HEK293 (cell line): Measurements from ENCODE around the gene ENPEP.

Experiments
- CTCF ChIA-PET: fragments of 350-600 bp; formaldehyde crosslinking; extraction: SDS; loops from one replicate; lab custom pipeline; 2021; ENCODE audit warnings: antibody characterized with exemption; lab: Yijun Ruan, JAX
- POLR2A ChIA-PET: fragments of 300-600 bp; formaldehyde crosslinking; extraction: SDS; loops from one replicate; lab custom pipeline; 2020; ENCODE audit warnings: antibody characterized with exemption, inconsistent platforms; lab: Yijun Ruan, JAX
- H3K27ac ChIP-seq: fragments of 200-500 bp; sonication (Bioruptor generic); 2 replicates; pipeline ENCODE4 v1.5.1; 2014; ENCODE audit warnings: low read depth, low read length, control low read depth, inconsistent platforms; ENCODE audit errors: extremely low read depth
- H3K36me3 ChIP-seq, 2 experiments: fragments of 200-500 bp in 1 of 2; sonication (Bioruptor generic) in 1 of 2; 1 replicate in 1 of 2; 2 replicates in 1 of 2; pipeline ENCODE4 v1.5.1; 2014 to 2017; ENCODE audit warnings: inconsistent platforms in 2 of 2, low read length in 2 of 2; ENCODE audit not compliant: control insufficient read depth in 2 of 2, insufficient read depth in 1 of 2
- H3K4me1 ChIP-seq: fragments of 200-500 bp; sonication (Bioruptor generic); 2 replicates; pipeline ENCODE4 v1.5.1; 2014; ENCODE audit warnings: mild to moderate bottlenecking, low read length, inconsistent platforms; ENCODE audit not compliant: control insufficient read depth, insufficient read depth
- H3K4me3 ChIP-seq: 2 replicates; pipeline ENCODE4 v1.5.1; 2011; ENCODE audit warnings: low read depth, mild to moderate bottlenecking, control low read depth, low read length, moderate library complexity
- H3K9me3 ChIP-seq: fragments of 200-500 bp; sonication (Bioruptor generic); 2 replicates; pipeline ENCODE4 v1.5.1; 2014; ENCODE audit warnings: low read depth, low read length, inconsistent platforms; ENCODE audit not compliant: control insufficient read depth, insufficient read depth
- IKZF3 ChIP-seq: fragments of 450-650 bp; IDR thresholded peaks from 2 replicates; pipeline ENCODE4 v1.5.0; 2018; ENCODE audit warnings: missing biosample characterization, mild to moderate bottlenecking, missing genetic modification characterization, moderate library complexity
- OVOL3 ChIP-seq: fragments of 450-650 bp; formaldehyde crosslinking; IDR thresholded peaks from 2 replicates; pipeline ENCODE4 v1.5.1; 2016; ENCODE audit warnings: missing biosample characterization, missing genetic modification characterization
- PRDM1 ChIP-seq: fragments of 450-650 bp; formaldehyde crosslinking; IDR thresholded peaks from 2 replicates; pipeline ENCODE4; 2016; ENCODE audit warnings: missing biosample characterization, missing genetic modification characterization
- SCRT1 ChIP-seq: fragments of 450-650 bp; formaldehyde crosslinking; IDR thresholded peaks from 2 replicates; pipeline ENCODE4 v1.5.1; 2016; ENCODE audit warnings: missing biosample characterization, missing genetic modification characterization, borderline replicate concordance
- SCRT2 ChIP-seq: fragments of 450-650 bp; formaldehyde crosslinking; IDR thresholded peaks from 2 replicates; pipeline ENCODE4 v1.5.1; 2016; ENCODE audit warnings: missing biosample characterization, missing genetic modification characterization
- SP7 ChIP-seq: fragments of 450-650 bp; formaldehyde crosslinking; IDR thresholded peaks from 2 replicates; pipeline ENCODE4 v1.5.1; 2016; ENCODE audit warnings: missing biosample characterization, missing genetic modification characterization
- ZBTB48 ChIP-seq: fragments of 450-650 bp; formaldehyde crosslinking; IDR thresholded peaks from 2 replicates; pipeline ENCODE4 v1.5.1; 2016; ENCODE audit warnings: missing biosample characterization, missing genetic modification characterization
- ZFHX2 ChIP-seq: fragments of 450-650 bp; formaldehyde crosslinking; conservative IDR thresholded peaks from 2 replicates; pipeline ENCODE4 v1.5.1; 2016; ENCODE audit warnings: missing biosample characterization, missing genetic modification characterization
- ZNF2 ChIP-seq: fragments of 450-650 bp; formaldehyde crosslinking; IDR thresholded peaks from 2 replicates; pipeline ENCODE4 v1.5.1; 2016; ENCODE audit warnings: missing biosample characterization, missing genetic modification characterization
- ZNF274 ChIP-seq, 2 experiments: fragments of 200-500 bp in 1 of 2; fragments of 450-650 bp in 1 of 2; sonication (Bioruptor generic) in 1 of 2; formaldehyde crosslinking in 1 of 2; IDR thresholded peaks; 2 replicates each; pipeline versions ENCODE4 v1.5.1 to v1.6.1; 2014 to 2016; ENCODE audit warnings: borderline replicate concordance in 1 of 2, inconsistent platforms in 1 of 2, low read length in 1 of 2, missing biosample characterization in 1 of 2, missing genetic modification characterization in 1 of 2
- ZNF350 ChIP-seq: fragments of 450-650 bp; formaldehyde crosslinking; IDR thresholded peaks from 2 replicates; pipeline ENCODE4 v1.5.0; 2017; ENCODE audit warnings: missing biosample characterization, mild to moderate bottlenecking, missing genetic modification characterization
- ZNF394 ChIP-seq: fragments of 450-650 bp; formaldehyde crosslinking; IDR thresholded peaks from 2 replicates; pipeline ENCODE4 v1.5.1; 2016; ENCODE audit warnings: missing biosample characterization, missing genetic modification characterization, mild to moderate bottlenecking, moderate library complexity, borderline replicate concordance
- ZNF501 ChIP-seq: fragments of 450-650 bp; formaldehyde crosslinking; IDR thresholded peaks from 2 replicates; pipeline ENCODE4 v1.5.1; 2016; ENCODE audit warnings: missing biosample characterization, missing genetic modification characterization
- ZNF560 ChIP-seq: fragments of 450-650 bp; formaldehyde crosslinking; IDR thresholded peaks from 2 replicates; pipeline ENCODE4 v1.5.1; 2017; ENCODE audit warnings: missing biosample characterization, missing genetic modification characterization, borderline replicate concordance
- ZNF654 ChIP-seq: fragments of 450-650 bp; formaldehyde crosslinking; IDR thresholded peaks from 2 replicates; pipeline ENCODE4 v1.5.1; 2016; ENCODE audit warnings: low read depth, missing biosample characterization, missing genetic modification characterization
- ZNF660 ChIP-seq: fragments of 450-650 bp; IDR thresholded peaks from 2 replicates; pipeline ENCODE4 v1.5.1; 2018; ENCODE audit warnings: missing biosample characterization, mild to moderate bottlenecking, missing genetic modification characterization
- ZNF843 ChIP-seq: fragments of 450-650 bp; formaldehyde crosslinking; IDR thresholded peaks from 2 replicates; pipeline ENCODE4 v1.5.1; 2016; ENCODE audit warnings: missing biosample characterization, missing genetic modification characterization
- TF ChIP-seq, protein P1 (sequence below): fragments of 450-650 bp; formaldehyde crosslinking; IDR thresholded peaks from 2 replicates; pipeline ENCODE4 v1.5.1; 2016; ENCODE audit warnings: missing biosample characterization, missing genetic modification characterization
- TF ChIP-seq, protein P2 (sequence below): fragments of 450-650 bp; formaldehyde crosslinking; IDR thresholded peaks from 2 replicates; pipeline ENCODE4 v1.5.1; 2016; ENCODE audit warnings: missing biosample characterization, missing genetic modification characterization
- TF ChIP-seq, protein P3 (sequence below): fragments of 450-650 bp; formaldehyde crosslinking; optimal IDR thresholded peaks from 2 replicates; pipeline ENCODE3; 2016; ENCODE audit warnings: missing biosample characterization, mild to moderate bottlenecking, missing genetic modification characterization

Gene ENPEP

DNA sequence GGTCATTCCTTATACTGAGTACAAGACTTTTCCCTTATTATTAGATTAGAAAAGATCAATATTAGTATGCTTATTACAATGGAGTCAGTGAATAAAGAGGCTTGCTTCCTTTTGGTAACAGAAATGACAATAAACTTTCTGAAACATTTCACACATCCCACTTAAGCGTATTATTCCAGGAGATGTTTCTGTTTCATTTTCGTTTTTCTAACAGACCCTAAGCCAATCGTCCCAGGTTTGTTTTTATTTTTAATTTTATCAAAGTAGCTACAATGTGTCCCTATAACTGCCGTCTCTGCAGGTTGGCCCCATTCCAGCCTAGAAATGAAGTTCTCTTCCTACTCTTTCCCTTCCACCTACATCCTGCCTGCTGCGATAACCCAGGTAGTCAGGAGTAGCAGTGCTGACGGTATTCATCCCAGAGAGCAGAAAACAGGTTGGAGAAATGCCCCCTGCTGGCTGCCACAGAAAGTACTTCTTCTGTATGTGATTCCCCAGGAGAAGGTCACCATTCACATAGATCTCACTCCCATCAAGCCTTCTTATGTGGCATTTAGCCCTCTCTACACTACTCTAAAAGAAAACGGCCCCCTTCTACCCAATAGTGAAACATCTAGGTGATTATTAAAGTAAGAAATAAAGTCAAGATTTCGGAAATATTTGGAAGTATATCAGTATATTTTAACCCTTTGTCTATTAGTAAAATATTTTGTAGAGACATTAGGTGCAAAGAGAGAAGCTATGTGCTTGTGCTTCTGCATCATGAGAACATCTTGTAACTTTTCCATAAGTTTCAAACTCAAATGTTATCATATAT is 40.4 kb downstream of the ENPEP start:
- ChIA-PET CTCF (interaction anchor here (0.5 to 4.9 kb wide), 25 partner anchors 9 to 1125 kb away, joined by 3 to 49 read pairs (median 3); no protein-coding TSS in a partner anchor), POLR2A (no interaction called here)
- Histone ChIP-seq H3K4me3 (peak overlapping the region; percentile 33), H3K9me3 (no peaks in the 10 kb centered on the region), H3K36me3 (peaks cover 0 to 13% of the 10 kb centered on the region in 2 experiments; a peak in 1 of 3 replicates), H3K4me1 (no peaks in the 10 kb centered on the region), H3K27ac (no peak overlapping the region)
- no peak for TF ChIP-seq ZNF560
- TF ChIP-seq, protein P1, sequence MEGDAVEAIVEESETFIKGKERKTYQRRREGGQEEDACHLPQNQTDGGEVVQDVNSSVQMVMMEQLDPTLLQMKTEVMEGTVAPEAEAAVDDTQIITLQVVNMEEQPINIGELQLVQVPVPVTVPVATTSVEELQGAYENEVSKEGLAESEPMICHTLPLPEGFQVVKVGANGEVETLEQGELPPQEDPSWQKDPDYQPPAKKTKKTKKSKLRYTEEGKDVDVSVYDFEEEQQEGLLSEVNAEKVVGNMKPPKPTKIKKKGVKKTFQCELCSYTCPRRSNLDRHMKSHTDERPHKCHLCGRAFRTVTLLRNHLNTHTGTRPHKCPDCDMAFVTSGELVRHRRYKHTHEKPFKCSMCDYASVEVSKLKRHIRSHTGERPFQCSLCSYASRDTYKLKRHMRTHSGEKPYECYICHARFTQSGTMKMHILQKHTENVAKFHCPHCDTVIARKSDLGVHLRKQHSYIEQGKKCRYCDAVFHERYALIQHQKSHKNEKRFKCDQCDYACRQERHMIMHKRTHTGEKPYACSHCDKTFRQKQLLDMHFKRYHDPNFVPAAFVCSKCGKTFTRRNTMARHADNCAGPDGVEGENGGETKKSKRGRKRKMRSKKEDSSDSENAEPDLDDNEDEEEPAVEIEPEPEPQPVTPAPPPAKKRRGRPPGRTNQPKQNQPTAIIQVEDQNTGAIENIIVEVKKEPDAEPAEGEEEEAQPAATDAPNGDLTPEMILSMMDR (tag by site-specific recombination), result peak; percentile 39; the same call in 1 of the 2 replicates
- TF ChIP-seq, protein P2, sequence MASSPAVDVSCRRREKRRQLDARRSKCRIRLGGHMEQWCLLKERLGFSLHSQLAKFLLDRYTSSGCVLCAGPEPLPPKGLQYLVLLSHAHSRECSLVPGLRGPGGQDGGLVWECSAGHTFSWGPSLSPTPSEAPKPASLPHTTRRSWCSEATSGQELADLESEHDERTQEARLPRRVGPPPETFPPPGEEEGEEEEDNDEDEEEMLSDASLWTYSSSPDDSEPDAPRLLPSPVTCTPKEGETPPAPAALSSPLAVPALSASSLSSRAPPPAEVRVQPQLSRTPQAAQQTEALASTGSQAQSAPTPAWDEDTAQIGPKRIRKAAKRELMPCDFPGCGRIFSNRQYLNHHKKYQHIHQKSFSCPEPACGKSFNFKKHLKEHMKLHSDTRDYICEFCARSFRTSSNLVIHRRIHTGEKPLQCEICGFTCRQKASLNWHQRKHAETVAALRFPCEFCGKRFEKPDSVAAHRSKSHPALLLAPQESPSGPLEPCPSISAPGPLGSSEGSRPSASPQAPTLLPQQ (tag by site-specific recombination), result no peak
- peak; percentile 29; the same call in 1 of the 2 replicates for TF ChIP-seq ZFHX2 (tag by site-specific recombination)
- TF ChIP-seq ZNF654 (tag by site-specific recombination), result peak; percentile 44
- TF ChIP-seq SP7, result 0 out of 2 replicates have a peak, but pooled peaks have one; percentile 12
- TF ChIP-seq ZNF660 (tag by site-specific recombination), result peak; percentile 47
- peak; percentile 34; the same call in 1 of the 2 replicates for TF ChIP-seq PRDM1 (tag by site-specific recombination)
- TF ChIP-seq ZNF2 (tag by site-specific recombination), result 0 out of 2 replicates have a peak, but pooled peaks have one; percentile 20
- peak; percentile 58; the same call in 1 of the 2 replicates for TF ChIP-seq SCRT1 (tag by site-specific recombination)
- no peak for TF ChIP-seq ZBTB48
- peak; percentile 93 for TF ChIP-seq ZNF394
- no peak for TF ChIP-seq ZNF350 (tag by site-specific recombination)
- peak; percentile 66 for TF ChIP-seq SCRT2 (tag by site-specific recombination)
- peak; percentile 45; the same call in 1 of the 2 replicates for TF ChIP-seq IKZF3 (tag by site-specific recombination)
- no peak for TF ChIP-seq ZNF501 (tag by site-specific recombination)
- TF ChIP-seq, all 188 proteins: peak for 11

DNA sequence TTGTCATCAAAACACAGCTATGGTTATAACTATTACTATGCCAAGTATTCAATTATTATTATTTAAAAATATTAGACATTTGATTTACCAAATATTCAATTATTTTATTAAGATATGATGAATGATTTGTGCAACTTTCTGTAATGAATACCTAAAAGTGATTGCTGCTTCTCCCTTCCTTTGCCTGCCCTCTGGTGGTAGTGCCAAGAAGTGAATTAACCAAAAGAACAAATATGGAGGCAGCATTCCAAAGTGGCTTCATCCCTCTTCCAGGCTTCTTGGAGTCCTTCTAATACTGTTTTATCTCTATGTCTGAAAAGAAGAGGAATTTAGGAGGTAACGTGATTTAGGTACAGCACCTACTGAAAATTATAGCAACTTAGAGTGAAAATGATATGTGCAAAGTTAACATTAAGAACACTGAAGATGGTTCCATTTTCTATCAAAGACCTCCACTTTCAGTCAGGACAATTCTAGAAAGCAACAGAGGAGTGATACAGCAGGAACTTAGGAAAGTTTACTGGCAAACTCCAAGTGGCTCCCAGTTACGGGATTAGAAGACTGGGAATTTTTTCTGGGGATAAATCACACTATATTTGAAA is 43.0 kb downstream of the ENPEP start:
- CTCF ChIA-PET, result interaction anchor here (0.6 to 4.9 kb wide), 12 partner anchors 10 to 521 kb away, joined by 3 to 49 read pairs (median 4); no protein-coding TSS in a partner anchor

More for the DNA sequence above, 43.0 kb downstream of the ENPEP start:
- Histone ChIP-seq H3K36me3 (peaks cover 0 to 13% of the 10 kb centered on the region in 2 experiments; a peak in 1 of 3 replicates), H3K4me1 (no peaks in the 10 kb centered on the region), H3K4me3 (no peak overlapping the region)
- POLR2A ChIA-PET, result no interaction called here
- TF ChIP-seq ZNF274 (IDR thresholded peaks at IDR 0.05; ENCODE audit: low read length) (no peak), ZNF274 (tag by site-specific recombination; IDR thresholded peaks at IDR 0.05; ENCODE audit: borderline replicate concordance) (no peak), OVOL3 (tag by site-specific recombination) (no peak), ZNF843 (tag by site-specific recombination) (no peak), ZNF654 (tag by site-specific recombination) (peak; percentile 23)
- TF ChIP-seq, protein P3, sequence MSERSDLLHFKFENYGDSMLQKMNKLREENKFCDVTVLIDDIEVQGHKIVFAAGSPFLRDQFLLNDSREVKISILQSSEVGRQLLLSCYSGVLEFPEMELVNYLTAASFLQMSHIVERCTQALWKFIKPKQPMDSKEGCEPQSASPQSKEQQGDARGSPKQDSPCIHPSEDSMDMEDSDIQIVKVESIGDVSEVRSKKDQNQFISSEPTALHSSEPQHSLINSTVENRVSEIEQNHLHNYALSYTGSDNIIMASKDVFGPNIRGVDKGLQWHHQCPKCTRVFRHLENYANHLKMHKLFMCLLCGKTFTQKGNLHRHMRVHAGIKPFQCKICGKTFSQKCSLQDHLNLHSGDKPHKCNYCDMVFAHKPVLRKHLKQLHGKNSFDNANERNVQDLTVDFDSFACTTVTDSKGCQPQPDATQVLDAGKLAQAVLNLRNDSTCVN (tag by site-specific recombination), result no peak
- TF ChIP-seq, all 188 proteins: peak for 1
- H3K9me3 ChIP-seq, result no peaks in the 10 kb centered on the region
- no peak overlapping the region for H3K27ac ChIP-seq
